Measurements from ENCODE around the gene MUC16.

DNA sequence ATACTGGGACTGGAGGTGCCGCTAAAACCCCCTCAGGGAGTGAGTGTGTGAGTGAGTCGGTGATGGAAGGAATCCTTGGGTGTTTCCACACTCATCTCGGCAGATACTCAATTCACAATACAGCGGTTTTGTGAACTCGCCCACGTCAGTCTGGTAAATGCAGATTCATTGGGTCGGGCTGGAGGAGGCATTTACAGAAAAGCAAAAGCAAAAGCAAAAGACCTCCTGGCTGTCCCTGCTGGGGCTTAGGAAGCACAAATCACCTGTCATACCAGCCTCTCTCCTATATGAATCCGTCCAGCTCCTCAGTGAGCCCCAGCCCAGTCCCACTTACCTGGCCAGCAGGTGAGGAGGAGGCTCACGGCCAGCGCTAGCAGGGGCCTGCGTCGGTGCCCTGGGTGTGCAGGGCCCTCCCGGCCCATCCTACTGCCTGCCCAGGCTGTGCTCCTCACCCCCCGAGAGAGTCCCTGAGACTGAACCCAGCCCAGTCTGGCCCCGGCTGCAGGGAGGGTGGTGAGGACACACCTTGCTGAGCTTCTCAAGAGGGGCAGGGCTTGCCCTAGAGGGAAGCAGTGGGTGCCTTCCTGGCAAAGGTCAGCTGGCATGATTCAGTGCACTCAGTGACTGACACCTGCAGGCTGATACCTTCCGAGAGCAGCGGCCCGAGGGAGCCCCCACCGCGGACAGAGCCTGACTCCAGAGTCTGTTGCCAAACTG lies at the start of gene MUC16:
- TF ChIP-seq, protein P1, sequence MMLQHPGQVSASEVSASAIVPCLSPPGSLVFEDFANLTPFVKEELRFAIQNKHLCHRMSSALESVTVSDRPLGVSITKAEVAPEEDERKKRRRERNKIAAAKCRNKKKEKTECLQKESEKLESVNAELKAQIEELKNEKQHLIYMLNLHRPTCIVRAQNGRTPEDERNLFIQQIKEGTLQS (IDR thresholded peaks at IDR 0.05): no peak
- TF ChIP-seq, protein P2, sequence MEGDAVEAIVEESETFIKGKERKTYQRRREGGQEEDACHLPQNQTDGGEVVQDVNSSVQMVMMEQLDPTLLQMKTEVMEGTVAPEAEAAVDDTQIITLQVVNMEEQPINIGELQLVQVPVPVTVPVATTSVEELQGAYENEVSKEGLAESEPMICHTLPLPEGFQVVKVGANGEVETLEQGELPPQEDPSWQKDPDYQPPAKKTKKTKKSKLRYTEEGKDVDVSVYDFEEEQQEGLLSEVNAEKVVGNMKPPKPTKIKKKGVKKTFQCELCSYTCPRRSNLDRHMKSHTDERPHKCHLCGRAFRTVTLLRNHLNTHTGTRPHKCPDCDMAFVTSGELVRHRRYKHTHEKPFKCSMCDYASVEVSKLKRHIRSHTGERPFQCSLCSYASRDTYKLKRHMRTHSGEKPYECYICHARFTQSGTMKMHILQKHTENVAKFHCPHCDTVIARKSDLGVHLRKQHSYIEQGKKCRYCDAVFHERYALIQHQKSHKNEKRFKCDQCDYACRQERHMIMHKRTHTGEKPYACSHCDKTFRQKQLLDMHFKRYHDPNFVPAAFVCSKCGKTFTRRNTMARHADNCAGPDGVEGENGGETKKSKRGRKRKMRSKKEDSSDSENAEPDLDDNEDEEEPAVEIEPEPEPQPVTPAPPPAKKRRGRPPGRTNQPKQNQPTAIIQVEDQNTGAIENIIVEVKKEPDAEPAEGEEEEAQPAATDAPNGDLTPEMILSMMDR (IDR thresholded peaks at IDR 0.05; ENCODE audit: low read depth, low read length, missing input control): no peak
- TF ChIP-seq, protein P3, sequence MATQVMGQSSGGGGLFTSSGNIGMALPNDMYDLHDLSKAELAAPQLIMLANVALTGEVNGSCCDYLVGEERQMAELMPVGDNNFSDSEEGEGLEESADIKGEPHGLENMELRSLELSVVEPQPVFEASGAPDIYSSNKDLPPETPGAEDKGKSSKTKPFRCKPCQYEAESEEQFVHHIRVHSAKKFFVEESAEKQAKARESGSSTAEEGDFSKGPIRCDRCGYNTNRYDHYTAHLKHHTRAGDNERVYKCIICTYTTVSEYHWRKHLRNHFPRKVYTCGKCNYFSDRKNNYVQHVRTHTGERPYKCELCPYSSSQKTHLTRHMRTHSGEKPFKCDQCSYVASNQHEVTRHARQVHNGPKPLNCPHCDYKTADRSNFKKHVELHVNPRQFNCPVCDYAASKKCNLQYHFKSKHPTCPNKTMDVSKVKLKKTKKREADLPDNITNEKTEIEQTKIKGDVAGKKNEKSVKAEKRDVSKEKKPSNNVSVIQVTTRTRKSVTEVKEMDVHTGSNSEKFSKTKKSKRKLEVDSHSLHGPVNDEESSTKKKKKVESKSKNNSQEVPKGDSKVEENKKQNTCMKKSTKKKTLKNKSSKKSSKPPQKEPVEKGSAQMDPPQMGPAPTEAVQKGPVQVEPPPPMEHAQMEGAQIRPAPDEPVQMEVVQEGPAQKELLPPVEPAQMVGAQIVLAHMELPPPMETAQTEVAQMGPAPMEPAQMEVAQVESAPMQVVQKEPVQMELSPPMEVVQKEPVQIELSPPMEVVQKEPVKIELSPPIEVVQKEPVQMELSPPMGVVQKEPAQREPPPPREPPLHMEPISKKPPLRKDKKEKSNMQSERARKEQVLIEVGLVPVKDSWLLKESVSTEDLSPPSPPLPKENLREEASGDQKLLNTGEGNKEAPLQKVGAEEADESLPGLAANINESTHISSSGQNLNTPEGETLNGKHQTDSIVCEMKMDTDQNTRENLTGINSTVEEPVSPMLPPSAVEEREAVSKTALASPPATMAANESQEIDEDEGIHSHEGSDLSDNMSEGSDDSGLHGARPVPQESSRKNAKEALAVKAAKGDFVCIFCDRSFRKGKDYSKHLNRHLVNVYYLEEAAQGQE (IDR thresholded peaks at IDR 0.05): no peak
- no peak for TF ChIP-seq SP1 (IDR thresholded peaks at IDR 0.05)
- TF ChIP-seq JUND (IDR thresholded peaks at IDR 0.05): no peak
- no peak for TF ChIP-seq NR2F2 (IDR thresholded peaks at IDR 0.05)
- no peak for TF ChIP-seq RXRA (IDR thresholded peaks at IDR 0.05)

Data from liver (tissue), 3 donors.